SK-MEL-5 (cell line): Measurements from ENCODE around the gene MCOLN1. TPM values are rescaled to one million over a fixed set of nuclear protein-coding genes. Genes with fewer than 3 reads are reported as not detected.

Source experiments
- DNase-seq: peaks from one replicate; pipeline ENCODE4 v3.0.0-alpha.2; 2016; ENCODE audit warnings: low read depth, low spot score
- in situ Hi-C: cut with HindIII; loops from 2 replicates; pipeline ENCODE4 v1.10.0; 2016; ENCODE audit warnings: low sequenced_read_pairs, high pct_unique_total_duplicates, low pct_unique_long_range_greater_than_20kb
- total RNA-seq: library from RNA; depleted of rRNA; stranded (reverse); fragments of >200 nt; shearing (Covaris generic); gene quantifications from 2 replicates; pipeline ENCODE4 v1.2.3, GENCODE V29; 2014

The MCOLN1 gene
- total RNA-seq, 1 experiment from 2014 or later, result 9.5 TPM

- in situ Hi-C loops, result no loop called here
Measured at GRCh38 chr19:7519361-7520130, 2.9 kb upstream of the MCOLN1 start.

GRCh38 chr19:7520131-7521051, 2.0 kb upstream of the MCOLN1 start:
- no peak for DNase-seq
- in situ Hi-C loops, result no loop called here

More at GRCh38 chr19:7519361-7520130, 2.9 kb upstream of the MCOLN1 start:
- no peak for DNase-seq

- no peak for DNase-seq
- in situ Hi-C loops, result no loop called here
Measured at GRCh38 chr19:7521551-7522071, 813 bp upstream of the MCOLN1 start.

GRCh38 chr19:7522923-7523667, 671 bp downstream of the MCOLN1 start:
- DNase-seq, result no peak
- in situ Hi-C loops, result no loop called here

- in situ Hi-C loops, result no loop called here
- DNase-seq, result no peak
Measured at GRCh38 chr19:7524523-7524922, 2.1 kb downstream of the MCOLN1 start.

GRCh38 chr19:7524992-7525739, 2.7 kb downstream of the MCOLN1 start:
- DNase-seq, result no peak
- in situ Hi-C loops, result no loop called here

GRCh38 chr19:7526059-7526929, 3.9 kb downstream of the MCOLN1 start:
- no peak for DNase-seq
- in situ Hi-C loops, result no loop called here

GRCh38 chr19:7527516-7528191, 5.2 kb downstream of the MCOLN1 start:
- no peak for DNase-seq
- in situ Hi-C loops, result no loop called here

- no peak for DNase-seq
- in situ Hi-C loops, result no loop called here
Measured at GRCh38 chr19:7528192-7528519, 5.7 kb downstream of the MCOLN1 start.

GRCh38 chr19:7528522-7529245, 6.3 kb downstream of the MCOLN1 start:
- DNase-seq, result no peak
- in situ Hi-C loops, result no loop called here

GRCh38 chr19:7529246-7529600, 6.8 kb downstream of the MCOLN1 start:
- no peak for DNase-seq
- in situ Hi-C loops, result no loop called here

- no peak for DNase-seq
- in situ Hi-C loops, result no loop called here
Measured at GRCh38 chr19:7529610-7530490, 7.4 kb downstream of the MCOLN1 start.

- no peak for DNase-seq
- in situ Hi-C loops, result no loop called here
Measured at GRCh38 chr19:7533281-7533885, 11.0 kb downstream of the MCOLN1 start.

GRCh38 chr19:7533925-7534480, 11.6 kb downstream of the MCOLN1 start:
- in situ Hi-C loops, result no loop called here
- DNase-seq, result peak; percentile 81
